HepG2 (cell line): Measurements from ENCODE around the gene APBB2. TPM values are rescaled to one million over a fixed set of nuclear protein-coding genes. Genes with fewer than 3 reads are reported as not detected.

Source experiments
- ATAC-seq: fragments of 200-7000 bp; cut with Tn5 transposase; 3 replicates; pipeline ENCODE4 v1.9.1; 2020; ENCODE audit warnings: mild to moderate bottlenecking, moderate library complexity
- BruUV-seq: library from RNA; stranded (reverse); fragments of 400-500 nt; replicated peaks from 2 replicates; lab custom pipeline; 2021; lab: Mats Ljungman, UMichigan
- CTCF ChIA-PET: fragments of 300-600 bp; formaldehyde crosslinking; extraction: SDS; loops from one replicate; lab custom pipeline; 2021; ENCODE audit warnings: low total read pairs, inconsistent platforms, low intra/inter-chr PET ratio; lab: Yijun Ruan, JAX
- POLR2A ChIA-PET: fragments of 350-600 bp; sonication (Branson Sonifier 250); formaldehyde crosslinking; loops from one replicate; lab custom pipeline; 2020; ENCODE audit warnings: antibody characterized with exemption, inconsistent platforms; lab: Yijun Ruan, JAX
- DNase-seq: peaks from one replicate; pipeline ENCODE4 v3.0.0-alpha.2; 2015; ENCODE audit warnings: low spot score
- FAIRE-seq: peaks from 3 replicates; lab custom pipeline; 2011; peaks lifted over from hg19 to GRCh38; lab: Jason Lieb, UNC
- H2AFZ ChIP-seq: one replicate; pipeline ENCODE4 v1.6.1; 2011; ENCODE audit warnings: low read length, inconsistent platforms
- H3K27ac ChIP-seq: fragments of 300-600 bp; 3 replicates; pipeline ENCODE4 v1.8.0; 2011; ENCODE audit warnings: mixed run types, mild to moderate bottlenecking, mixed read lengths, low read length, inconsistent platforms; ENCODE audit not compliant: insufficient read depth; ENCODE audit errors: extremely low read length
- H3K27me3 ChIP-seq, 2 experiments: fragments of 200-600 bp in 1 of 2; 2 replicates in 1 of 2; 3 replicates in 1 of 2; pipeline versions ENCODE4 v1.6.0 to v1.8.0; 2011; ENCODE audit warnings: low read length in 2 of 2, mild to moderate bottlenecking in 2 of 2, moderate library complexity in 2 of 2, inconsistent platforms in 1 of 2; ENCODE audit not compliant: insufficient read depth in 2 of 2, control insufficient read depth in 1 of 2
- H3K36me3 ChIP-seq, 2 experiments: fragments of 200-600 bp in 1 of 2; replicated peaks in 1 of 2; 2 replicates in 1 of 2; 3 replicates in 1 of 2; pipeline versions ENCODE4 v1.5.1 to v1.8.0; 2011; ENCODE audit warnings: low read length in 2 of 2, inconsistent platforms in 1 of 2; ENCODE audit not compliant: insufficient read depth in 2 of 2, control insufficient read depth in 1 of 2
- H3K4me1 ChIP-seq: 2 replicates; pipeline ENCODE4 v1.5.1; 2012; ENCODE audit warnings: low read length, inconsistent platforms; ENCODE audit not compliant: insufficient read depth
- H3K4me2 ChIP-seq: 2 replicates; pipeline ENCODE4 v1.6.0; 2011; ENCODE audit warnings: low read depth, low read length, inconsistent platforms
- H3K4me3 ChIP-seq, 3 experiments: fragments of 200-600 bp in 1 of 3; sonication (generic), shearing (Covaris generic) in 1 of 3; replicated peaks in 1 of 3; 2 replicates each; pipeline ENCODE4 v1.5.1; 2011 to 2016; ENCODE audit warnings: low read length in 3 of 3, inconsistent platforms in 2 of 3, low read depth in 2 of 3, mild to moderate bottlenecking in 2 of 3, control low read depth in 1 of 3, mixed read lengths in 1 of 3; ENCODE audit not compliant: insufficient read depth in 1 of 3
- H3K79me2 ChIP-seq: one replicate; pipeline ENCODE4 v1.6.1; 2011; ENCODE audit warnings: low read length, inconsistent platforms; ENCODE audit not compliant: insufficient read depth
- H3K9ac ChIP-seq: 2 replicates; pipeline ENCODE4 v1.6.0; 2011; ENCODE audit warnings: mild to moderate bottlenecking, low read depth, low read length, inconsistent platforms; ENCODE audit not compliant: insufficient read depth
- H3K9me3 ChIP-seq: 2 replicates; pipeline ENCODE4 v1.5.1; 2012; ENCODE audit warnings: mild to moderate bottlenecking, low read length
- H4K20me1 ChIP-seq: 2 replicates; pipeline ENCODE4 v1.6.0; 2011; ENCODE audit warnings: inconsistent platforms, mild to moderate bottlenecking, low read length, moderate library complexity; ENCODE audit not compliant: insufficient read depth
- DMTF1 ChIP-seq: sonication (generic); formaldehyde crosslinking; IDR thresholded peaks from 2 replicates; pipeline ENCODE4 v1.4.0; 2020; ENCODE audit warnings: mild to moderate bottlenecking, missing genetic modification reagents
- SRF ChIP-seq: IDR thresholded peaks from 2 replicates; pipeline ENCODE4 v1.6.1; 2011; ENCODE audit warnings: mild to moderate bottlenecking, low read depth, low read length, moderate library complexity
- ZNF337 ChIP-seq: sonication (generic); formaldehyde crosslinking; IDR thresholded peaks from 2 replicates; pipeline ENCODE4 v1.5.1; 2020; ENCODE audit warnings: missing genetic modification reagents, low read depth, mild to moderate bottlenecking, borderline replicate concordance
- ZNF703 ChIP-seq: sonication (generic); formaldehyde crosslinking; IDR thresholded peaks from 2 replicates; pipeline ENCODE4 v1.5.1; 2020; ENCODE audit warnings: missing genetic modification reagents, mild to moderate bottlenecking, moderate library complexity, borderline replicate concordance
- WGBS: methylation state at CpG from one replicate; pipeline ENCODE4 v1.1.6; 2017; ENCODE audit warnings: low lambda C conversion rate; 5-methylcytosine and 5-hydroxymethylcytosine counted together
- in situ Hi-C: cut with HindIII; loops from 2 replicates; pipeline ENCODE4 v1.10.0; 2017; ENCODE audit warnings: low pct_unique_long_range_greater_than_20kb; ENCODE audit not compliant: extremely low pct_ligation_motif_present
- intact Hi-C: fragments of 100-400 bp; cut with micrococcal nuclease; formaldehyde crosslinking; loops from one replicate; pipeline ENCODE4 v1.10.0; 2022; ENCODE audit not compliant: unreplicated experiment
- polyA plus RNA-seq, 8 experiments: library from polyadenylated mRNA; depleted of rRNA in 3 of 8; stranded (reverse) in 7 of 8; unstranded in 1 of 8; fragments of >200 nt; fragmentation: Illumina TruSeq in 4 of 8; extraction: Trizol in 4 of 8; gene quantifications; 2 replicates each; pipeline versions ENCODE4 v1.2.1 to v1.2.3, GENCODE V29; 2011 to 2016; ENCODE audit warnings: low read depth in 4 of 8, missing spikeins in 1 of 8, mixed read lengths in 1 of 8; ENCODE audit not compliant: insufficient read depth in 1 of 8
- total RNA-seq, 5 experiments: library from RNA; depleted of rRNA; stranded (reverse); fragments of >200 nt; fragmentation: Illumina TruSeq; extraction: Trizol; gene quantifications; 2 replicates each; pipeline ENCODE4 v1.2.3, GENCODE V29; 2016; ENCODE audit warnings: low read depth in 1 of 5
- TF ChIP-seq, protein P1 (sequence below): sonication (generic); formaldehyde crosslinking; IDR thresholded peaks from 2 replicates; pipeline ENCODE4 v1.8.0; 2022; ENCODE audit warnings: missing genetic modification reagents, mild to moderate bottlenecking, moderate library complexity, borderline replicate concordance
- TF ChIP-seq, protein P2 (sequence below): sonication (generic); formaldehyde crosslinking; IDR thresholded peaks from 2 replicates; pipeline ENCODE4 v1.4.0; 2020; ENCODE audit warnings: missing genetic modification reagents, borderline replicate concordance

Gene APBB2
- total and polyA plus RNA-seq, 2 of the 13 experiments (the other 11 are each of a cell fraction or from before 2014, with no cell fraction given): 11.7 to 17.0 TPM

DNA sequence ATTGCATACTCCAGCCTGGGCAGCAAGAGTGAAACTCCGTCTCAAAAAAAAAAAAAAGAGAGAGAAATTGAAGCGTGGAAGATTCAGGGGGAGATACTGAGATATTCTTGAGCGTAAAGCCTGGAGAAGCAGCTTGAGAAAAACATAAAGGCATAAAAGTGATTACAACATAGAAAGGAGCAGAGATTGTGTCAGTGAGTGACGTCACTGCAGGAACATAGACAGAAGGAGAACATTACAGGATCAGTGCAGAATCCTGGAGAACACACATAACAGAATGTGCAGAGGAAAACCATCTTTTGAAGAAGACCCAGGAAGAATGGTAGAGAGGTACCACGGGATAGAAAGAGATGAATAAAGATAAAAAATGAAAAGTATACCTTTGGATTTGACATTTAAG lies 147.0 kb downstream of the APBB2 start (continued):
- no peak for TF ChIP-seq ZNF703

- ChIA-PET POLR2A (no interaction called here), CTCF (no interaction called here)
- no peaks in the 10 kb centered on the region for H3K9me3 ChIP-seq
- no peaks in the 10 kb centered on the region for H3K79me2 ChIP-seq
- H3K4me2 ChIP-seq: no peak overlapping the region
- H3K36me3 ChIP-seq: 0 out of 5 replicates have a peak, but pooled peaks cover 1 to 3% of the 10 kb centered on the region in 2 experiments
- H3K4me3 ChIP-seq: no peak overlapping the region
- ATAC-seq: no peak
- H3K4me1 ChIP-seq: no peaks in the 10 kb centered on the region
- WGBS: 78% methylated on average over 4 of the region's 4 CpGs
- no peak overlapping the region for H3K9ac ChIP-seq
- BruUV-seq: no TSS peak
- intact Hi-C loops (no loop called here), in situ Hi-C loops (no loop called here)
- DNase-seq: no peak
- no peak overlapping the region for H3K27ac ChIP-seq
- H3K27me3 ChIP-seq: no peaks in the 10 kb centered on the region
- no peak overlapping the region for H2AFZ ChIP-seq
- H4K20me1 ChIP-seq: no peaks in the 10 kb centered on the region; the same call in 1 of the 2 replicates
- no peak for FAIRE-seq
- TF ChIP-seq, protein P1, sequence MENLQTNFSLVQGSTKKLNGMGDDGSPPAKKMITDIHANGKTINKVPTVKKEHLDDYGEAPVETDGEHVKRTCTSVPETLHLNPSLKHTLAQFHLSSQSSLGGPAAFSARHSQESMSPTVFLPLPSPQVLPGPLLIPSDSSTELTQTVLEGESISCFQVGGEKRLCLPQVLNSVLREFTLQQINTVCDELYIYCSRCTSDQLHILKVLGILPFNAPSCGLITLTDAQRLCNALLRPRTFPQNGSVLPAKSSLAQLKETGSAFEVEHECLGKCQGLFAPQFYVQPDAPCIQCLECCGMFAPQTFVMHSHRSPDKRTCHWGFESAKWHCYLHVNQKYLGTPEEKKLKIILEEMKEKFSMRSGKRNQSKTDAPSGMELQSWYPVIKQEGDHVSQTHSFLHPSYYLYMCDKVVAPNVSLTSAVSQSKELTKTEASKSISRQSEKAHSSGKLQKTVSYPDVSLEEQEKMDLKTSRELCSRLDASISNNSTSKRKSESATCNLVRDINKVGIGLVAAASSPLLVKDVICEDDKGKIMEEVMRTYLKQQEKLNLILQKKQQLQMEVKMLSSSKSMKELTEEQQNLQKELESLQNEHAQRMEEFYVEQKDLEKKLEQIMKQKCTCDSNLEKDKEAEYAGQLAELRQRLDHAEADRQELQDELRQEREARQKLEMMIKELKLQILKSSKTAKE (CRISPR knock-in tag): no peak
- TF ChIP-seq, protein P2, sequence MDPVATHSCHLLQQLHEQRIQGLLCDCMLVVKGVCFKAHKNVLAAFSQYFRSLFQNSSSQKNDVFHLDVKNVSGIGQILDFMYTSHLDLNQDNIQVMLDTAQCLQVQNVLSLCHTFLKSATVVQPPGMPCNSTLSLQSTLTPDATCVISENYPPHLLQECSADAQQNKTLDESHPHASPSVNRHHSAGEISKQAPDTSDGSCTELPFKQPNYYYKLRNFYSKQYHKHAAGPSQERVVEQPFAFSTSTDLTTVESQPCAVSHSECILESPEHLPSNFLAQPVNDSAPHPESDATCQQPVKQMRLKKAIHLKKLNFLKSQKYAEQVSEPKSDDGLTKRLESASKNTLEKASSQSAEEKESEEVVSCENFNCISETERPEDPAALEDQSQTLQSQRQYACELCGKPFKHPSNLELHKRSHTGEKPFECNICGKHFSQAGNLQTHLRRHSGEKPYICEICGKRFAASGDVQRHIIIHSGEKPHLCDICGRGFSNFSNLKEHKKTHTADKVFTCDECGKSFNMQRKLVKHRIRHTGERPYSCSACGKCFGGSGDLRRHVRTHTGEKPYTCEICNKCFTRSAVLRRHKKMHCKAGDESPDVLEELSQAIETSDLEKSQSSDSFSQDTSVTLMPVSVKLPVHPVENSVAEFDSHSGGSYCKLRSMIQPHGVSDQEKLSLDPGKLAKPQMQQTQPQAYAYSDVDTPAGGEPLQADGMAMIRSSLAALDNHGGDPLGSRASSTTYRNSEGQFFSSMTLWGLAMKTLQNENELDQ (CRISPR knock-in tag): no peak
- TF ChIP-seq DMTF1 (CRISPR knock-in tag): no peak
- no peak for TF ChIP-seq ZNF337 (CRISPR knock-in tag)
- no peak for TF ChIP-seq SRF
Observed at GRCh38 chr4:41066049-41066448, 148.3 kb downstream of the APBB2 start.
